Esophagus squamous epithelium (tissue), 5 donors: ENCODE results near the gene HS6ST1. TPM values are rescaled to one million over a fixed set of nuclear protein-coding genes. Genes with fewer than 3 reads are reported as not detected.

Experiments used
- DNase-seq: peaks from one replicate; lab custom pipeline; 2025; lab: John Stamatoyannopoulos, UW
- H3K27ac ChIP-seq, 4 donors: fragments of 200-600 bp; sonication (generic); one replicate each; pipeline ENCODE4 v1.5.1; 2016 to 2019; ENCODE audit warnings: mild to moderate bottlenecking in 1 of 4
- H3K27me3 ChIP-seq, 4 donors: fragments of 200-600 bp; sonication (generic); 1 replicate in 3 of 4; 2 replicates in 1 of 4; pipeline versions ENCODE4 v1.5.1 to v1.6.0; 2017 to 2021; ENCODE audit warnings: antibody characterized with exemption in 1 of 4
- H3K36me3 ChIP-seq, 3 donors: fragments of 200-600 bp; sonication (generic); one replicate each; pipeline ENCODE4 v1.5.1; 2016 to 2019
- H3K4me1 ChIP-seq, 3 donors: fragments of 200-600 bp; sonication (generic); one replicate each; pipeline ENCODE4 v1.5.1; 2017 to 2019
- H3K4me3 ChIP-seq, 4 donors: fragments of 200-600 bp; sonication (generic); 1 replicate in 3 of 4; 2 replicates in 1 of 4; pipeline ENCODE4 v1.5.1; 2016 to 2019; ENCODE audit warnings: mild to moderate bottlenecking in 2 of 4, moderate library complexity in 1 of 4
- H3K9me3 ChIP-seq, 3 donors: fragments of 200-600 bp; sonication (generic); one replicate each; pipeline ENCODE4 v1.5.1; 2016 to 2019
- POLR2A ChIP-seq, 4 donors: fragments of 450-650 bp; IDR thresholded peaks; one replicate each; pipeline ENCODE4 v1.6.1; 2017; ENCODE audit warnings: antibody characterized with exemption in 4 of 4, mild to moderate bottlenecking in 4 of 4, moderate library complexity in 3 of 4
- WGBS, 2 donors: methylation state at CpG; one replicate each; pipeline ENCODE4 v1.1.5; 2018; 5-methylcytosine and 5-hydroxymethylcytosine counted together
- intact Hi-C: fragments of 100-400 bp; cut with DNase I; formaldehyde crosslinking; loops from one replicate; pipeline ENCODE4 v1.15.0; 2022
- total RNA-seq, 4 donors: library from RNA; depleted of rRNA; stranded (reverse); fragments of >200 nt; gene quantifications; one replicate each; pipeline ENCODE4 v1.1.0, GENCODE V29; 2016
- TF ChIP-seq, protein P1 (sequence below), 6 experiments: fragments of 450-650 bp in 4 of 6; fragments of 200-600 bp in 2 of 6; sonication (generic) in 2 of 6; IDR thresholded peaks; one replicate each; pipeline ENCODE4 v1.5.1; 2016 to 2019; ENCODE audit warnings: antibody characterized with exemption in 6 of 6, mild to moderate bottlenecking in 4 of 6, moderate library complexity in 4 of 6
- donor health status: DM: yes; HTN: yes; CAD: no.

Gene HS6ST1
- total RNA-seq, 4 donors from 2014 or later, result 44.7 to 73.8 (median 56.8) TPM

DNA sequence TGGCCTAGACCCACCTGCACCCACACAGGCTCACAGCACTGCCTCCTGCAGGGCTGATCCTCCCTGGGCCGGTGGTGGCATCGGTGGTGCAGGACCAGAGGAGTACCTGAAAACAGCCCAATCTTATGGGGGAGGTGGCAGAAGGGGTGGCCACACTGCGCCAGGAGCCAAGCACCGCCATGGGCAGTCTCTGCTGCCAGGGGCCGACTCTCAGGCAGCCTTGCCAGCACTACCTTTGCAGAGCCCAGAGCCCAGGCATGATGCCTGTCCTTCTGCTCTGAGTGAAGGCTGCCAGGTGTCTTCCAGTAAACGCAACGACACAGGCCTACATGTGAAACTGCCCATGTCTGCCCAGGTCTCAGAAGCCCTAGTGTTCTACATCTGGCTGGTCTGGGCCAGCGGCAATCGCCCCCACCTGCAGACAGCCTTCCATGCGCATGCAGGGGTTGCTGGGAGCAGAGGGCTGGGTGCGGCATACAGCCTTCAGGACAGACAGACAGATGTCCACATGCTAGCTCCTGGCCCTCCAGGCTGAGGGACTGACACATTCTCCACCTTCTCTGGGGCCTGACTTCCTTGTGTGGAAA, 6.8 kb downstream of the HS6ST1 start:
- H3K4me3 ChIP-seq, result no peak overlapping the region
- no peaks in the 10 kb centered on the region for H3K9me3 ChIP-seq
- DNase-seq, result no peak
- no CpG with 5 or more reads among the region's 11 CpGs for WGBS, 2 donors
- H3K4me1 ChIP-seq, result peaks cover 64 to 100% (median 87%) of the 10 kb centered on the region in 3 donors
- TF ChIP-seq, protein P1, sequence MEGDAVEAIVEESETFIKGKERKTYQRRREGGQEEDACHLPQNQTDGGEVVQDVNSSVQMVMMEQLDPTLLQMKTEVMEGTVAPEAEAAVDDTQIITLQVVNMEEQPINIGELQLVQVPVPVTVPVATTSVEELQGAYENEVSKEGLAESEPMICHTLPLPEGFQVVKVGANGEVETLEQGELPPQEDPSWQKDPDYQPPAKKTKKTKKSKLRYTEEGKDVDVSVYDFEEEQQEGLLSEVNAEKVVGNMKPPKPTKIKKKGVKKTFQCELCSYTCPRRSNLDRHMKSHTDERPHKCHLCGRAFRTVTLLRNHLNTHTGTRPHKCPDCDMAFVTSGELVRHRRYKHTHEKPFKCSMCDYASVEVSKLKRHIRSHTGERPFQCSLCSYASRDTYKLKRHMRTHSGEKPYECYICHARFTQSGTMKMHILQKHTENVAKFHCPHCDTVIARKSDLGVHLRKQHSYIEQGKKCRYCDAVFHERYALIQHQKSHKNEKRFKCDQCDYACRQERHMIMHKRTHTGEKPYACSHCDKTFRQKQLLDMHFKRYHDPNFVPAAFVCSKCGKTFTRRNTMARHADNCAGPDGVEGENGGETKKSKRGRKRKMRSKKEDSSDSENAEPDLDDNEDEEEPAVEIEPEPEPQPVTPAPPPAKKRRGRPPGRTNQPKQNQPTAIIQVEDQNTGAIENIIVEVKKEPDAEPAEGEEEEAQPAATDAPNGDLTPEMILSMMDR (IDR thresholded peaks at IDR 0.05), result no peak
- no peak for TF ChIP-seq POLR2A (IDR thresholded peaks at IDR 0.05)
- no peak overlapping the region for H3K27ac ChIP-seq
- H3K36me3 ChIP-seq, result peaks cover 0 to 37% (median 5%) of the 10 kb centered on the region in 3 donors
- intact Hi-C loops, result loop anchor here (10.0 kb wide), 1 partner anchor 127 kb away; no protein-coding TSS in a partner anchor
- H3K27me3 ChIP-seq, result no peaks in the 10 kb centered on the region

DNA sequence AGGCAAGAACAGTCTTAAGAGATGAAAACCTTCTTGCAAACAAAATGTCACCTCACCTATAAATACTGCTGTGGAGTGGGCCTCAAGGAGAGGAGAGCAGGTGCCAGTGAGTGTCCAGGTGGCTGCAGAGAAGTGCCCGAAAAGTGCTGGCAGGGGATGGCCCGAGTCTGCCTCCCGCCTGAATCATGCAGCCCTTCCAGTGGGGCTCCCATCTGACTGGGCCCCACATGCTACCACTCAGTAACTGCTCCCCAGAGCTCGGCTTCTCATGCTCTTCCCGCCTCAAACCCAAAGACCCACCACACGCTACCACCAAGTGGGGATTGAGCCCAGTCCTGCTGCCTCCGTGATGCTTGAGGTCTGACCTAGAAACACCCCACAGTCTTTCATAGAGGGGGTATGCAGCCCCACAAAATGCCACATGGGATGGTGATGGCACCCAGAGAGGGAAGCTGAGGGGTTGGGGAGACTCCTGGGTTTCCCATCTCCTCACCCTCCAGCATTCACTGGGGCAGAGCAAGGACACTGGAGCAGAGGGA, 7.4 kb downstream of the HS6ST1 start:
- no peak for TF ChIP-seq POLR2A (IDR thresholded peaks at IDR 0.05)
- TF ChIP-seq, protein P1 (IDR thresholded peaks at IDR 0.05), result no peak
- Histone ChIP-seq H3K27me3 (no peaks in the 10 kb centered on the region), H3K4me3 (no peak overlapping the region), H3K27ac (no peak overlapping the region), H3K36me3 (peaks cover 0 to 37% (median 5%) of the 10 kb centered on the region in 3 donors), H3K4me1 (peaks cover 64 to 100% (median 87%) of the 10 kb centered on the region in 3 donors), H3K9me3 (no peaks in the 10 kb centered on the region)
- intact Hi-C loops, result loop anchor here (10.0 kb wide), 1 partner anchor 126 kb away; no protein-coding TSS in a partner anchor
- WGBS, 2 donors, result 75 to 79% methylated on average over 5 to 7 of the region's 7 CpGs
- DNase-seq, result no peak

DNA sequence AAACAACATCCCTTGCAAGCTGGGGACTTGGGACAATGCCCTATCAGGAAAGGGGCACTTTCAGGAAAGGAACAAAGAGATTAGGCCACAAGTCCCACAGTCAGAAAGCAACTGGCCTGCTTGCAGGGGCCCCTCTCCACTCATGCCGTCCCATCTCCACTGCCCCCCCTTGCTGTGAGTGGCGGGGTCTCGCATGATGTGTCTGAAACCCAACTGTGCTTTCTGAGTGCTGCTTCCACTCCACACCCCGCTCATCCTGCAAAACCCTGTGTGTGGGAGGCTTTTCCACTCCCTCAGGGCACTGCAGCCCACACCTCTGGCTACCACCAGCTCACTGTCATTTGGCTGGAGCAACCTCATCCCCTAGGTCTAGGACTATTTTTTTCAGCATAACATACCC, 7.9 kb downstream of the HS6ST1 start:
- Histone ChIP-seq H3K36me3 (peaks cover 0 to 37% (median 5%) of the 10 kb centered on the region in 3 donors), H3K9me3 (no peaks in the 10 kb centered on the region), H3K4me1 (peaks cover 64 to 100% (median 88%) of the 10 kb centered on the region in 3 donors), H3K27ac (peak overlapping the region in 1 of 4 donors; percentile 97), H3K4me3 (no peak overlapping the region), H3K27me3 (no peaks in the 10 kb centered on the region)
- intact Hi-C loops, result loop anchor here (10.0 kb wide), 1 partner anchor 126 kb away; no protein-coding TSS in a partner anchor
- WGBS, 2 donors, result 71 to 75% methylated on average over 4 of the region's 4 CpGs
- no peak for DNase-seq
- TF ChIP-seq POLR2A (IDR thresholded peaks at IDR 0.05), result no peak
- TF ChIP-seq, protein P1 (IDR thresholded peaks at IDR 0.05), result no peak

DNA sequence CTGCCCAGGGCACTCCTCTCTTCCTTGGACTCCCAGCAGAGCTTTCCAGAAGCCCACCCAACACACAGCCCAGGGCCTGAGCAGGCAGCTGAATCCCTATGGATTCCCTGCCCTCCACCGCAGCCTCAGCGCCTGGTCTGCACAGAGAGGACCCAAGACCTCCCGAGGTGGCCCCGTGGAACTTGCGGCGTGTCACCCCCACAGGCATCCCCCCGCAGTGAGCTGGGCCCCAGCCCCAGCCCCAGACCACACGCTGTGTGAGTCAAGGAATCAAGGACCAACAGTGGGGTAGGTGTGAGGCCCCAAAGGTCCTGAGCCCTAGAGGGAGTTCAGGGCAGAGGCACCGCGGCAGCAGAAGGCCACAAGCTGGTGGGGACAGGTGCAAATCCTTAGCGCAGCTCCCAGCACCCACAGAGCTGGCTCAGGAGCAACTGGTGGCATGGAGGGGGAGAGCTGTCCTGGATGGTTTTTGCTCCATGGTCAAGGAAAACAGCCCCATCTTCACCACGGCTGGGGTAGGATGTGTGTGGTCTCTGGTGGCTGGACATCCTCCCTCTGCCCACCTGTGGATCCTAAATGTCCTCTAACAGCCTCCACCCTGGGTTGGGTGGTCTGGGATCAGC, 8.5 kb downstream of the HS6ST1 start:
- H3K9me3 ChIP-seq, result no peaks in the 10 kb centered on the region
- no peaks in the 10 kb centered on the region for H3K27me3 ChIP-seq
- H3K4me3 ChIP-seq, result no peak overlapping the region
- H3K4me1 ChIP-seq, result peaks cover 64 to 100% (median 88%) of the 10 kb centered on the region in 3 donors
- no peak for DNase-seq
- H3K36me3 ChIP-seq, result peaks cover 0 to 35% (median 5%) of the 10 kb centered on the region in 3 donors
- WGBS, 2 donors, result 82% methylated on average over 2 of the region's 12 CpGs; no CpG with 5 or more reads in 1 of the 2 donors
- intact Hi-C loops, result loop anchor here (10.0 kb wide), 1 partner anchor 125 kb away; no protein-coding TSS in a partner anchor
- no peak for TF ChIP-seq POLR2A (IDR thresholded peaks at IDR 0.05)
- TF ChIP-seq, protein P1 (IDR thresholded peaks at IDR 0.05), result no peak
- H3K27ac ChIP-seq, result peak overlapping the region in 3 of 4 donors; percentile 32 to 97 (median 40)
